Type B pancreatic cell (in vitro differentiated cells): ENCODE results near the gene PET100. TPM values are rescaled to one million over a fixed set of nuclear protein-coding genes. Genes with fewer than 3 reads are reported as not detected.
"Not testable (repeated sequence)": the region's sequence is repeated elsewhere in the genome, so short reads cannot be mapped to it uniquely, and the experiment has no call there.

Experiments used
- DNase-seq: peaks from one replicate; pipeline ENCODE4 v3.0.0; 2021; ENCODE audit warnings: mixed read lengths; ENCODE audit not compliant: unreplicated experiment; ENCODE audit errors: extremely low spot score
- H3K27ac Mint-ChIP-seq: 2 replicates; pipeline ENCODE4 v1.8.0; 2021; ENCODE audit warnings: mild to moderate bottlenecking, mixed read lengths
- H3K27me3 Mint-ChIP-seq: 2 replicates; pipeline ENCODE4 v1.8.0; 2021; ENCODE audit warnings: mixed read lengths
- H3K36me3 Mint-ChIP-seq: 2 replicates; pipeline ENCODE4 v1.8.0; 2021; ENCODE audit warnings: mixed read lengths
- H3K4me1 Mint-ChIP-seq: one replicate; pipeline ENCODE4 v1.8.0; 2021; ENCODE audit warnings: mixed read lengths; ENCODE audit not compliant: unreplicated experiment
- H3K4me3 Mint-ChIP-seq: 2 replicates; pipeline ENCODE4 v1.8.0; 2021; ENCODE audit warnings: mild to moderate bottlenecking, mixed read lengths
- H3K9me3 Mint-ChIP-seq: 2 replicates; pipeline ENCODE4 v1.8.0; 2021; ENCODE audit warnings: mixed read lengths
- CTCF ChIP-seq: fragments of 200-600 bp; sonication (generic); conservative IDR thresholded peaks from 2 replicates; pipeline ENCODE4 v1.5.0; 2021; ENCODE audit warnings: antibody characterized with exemption, mild to moderate bottlenecking
- total RNA-seq: library from RNA; stranded (reverse); gene quantifications from 2 replicates; pipeline ENCODE4 v1.2.1, GENCODE V29; 2021; ENCODE audit warnings: low replicate concordance

The PET100 gene
- total RNA-seq, 1 donor from 2014 or later = 160 TPM

- TF ChIP-seq CTCF = no peak
- Mint-ChIP-seq H3K27me3 (peaks cover 4% of the 10 kb centered on the region), H3K4me1 (no peaks in the 10 kb centered on the region)
These were observed 13.4 kb downstream of the PET100 start for GRCh38 chr19:7643031-7643415.

GRCh38 chr19:7643629-7644549, 14.3 kb downstream of the PET100 start:
- H3K27ac Mint-ChIP-seq, DNase-seq, H3K9me3 Mint-ChIP-seq, H3K27me3 Mint-ChIP-seq, H3K4me1 Mint-ChIP-seq, H3K4me3 Mint-ChIP-seq, H3K36me3 Mint-ChIP-seq: not testable (repeated sequence)

More at GRCh38 chr19:7643031-7643415, 13.4 kb downstream of the PET100 start:
- no peak for DNase-seq
- Mint-ChIP-seq H3K27ac (no peak overlapping the region), H3K4me3 (no peak overlapping the region), H3K9me3 (no peaks in the 10 kb centered on the region), H3K36me3 (no peaks in the 10 kb centered on the region)

GRCh38 chr19:7644550-7644877, 14.9 kb downstream of the PET100 start:
- no peak for DNase-seq
- no peak overlapping the region for H3K27ac Mint-ChIP-seq
- H3K4me3 Mint-ChIP-seq = no peak overlapping the region
- no peak for TF ChIP-seq CTCF
- no peaks in the 10 kb centered on the region for H3K4me1 Mint-ChIP-seq
- H3K27me3 Mint-ChIP-seq = no peaks in the 10 kb centered on the region
- H3K36me3 Mint-ChIP-seq = no peaks in the 10 kb centered on the region
- no peaks in the 10 kb centered on the region for H3K9me3 Mint-ChIP-seq

- H3K4me1 Mint-ChIP-seq = no peaks in the 10 kb centered on the region
- no peak overlapping the region for H3K27ac Mint-ChIP-seq
- no peaks in the 10 kb centered on the region for H3K27me3 Mint-ChIP-seq
- no peak for TF ChIP-seq CTCF
- H3K9me3 Mint-ChIP-seq = no peaks in the 10 kb centered on the region
- H3K4me3 Mint-ChIP-seq = no peak overlapping the region
- DNase-seq = no peak
- no peaks in the 10 kb centered on the region for H3K36me3 Mint-ChIP-seq
These were observed 15.6 kb downstream of the PET100 start for GRCh38 chr19:7645163-7645562.

- Mint-ChIP-seq H3K4me1 (no peaks in the 10 kb centered on the region), H3K9me3 (no peaks in the 10 kb centered on the region), H3K36me3 (no peaks in the 10 kb centered on the region), H3K27me3 (peaks cover 2% of the 10 kb centered on the region), H3K4me3 (no peak overlapping the region), H3K27ac (peak overlapping the region; percentile 70)
- no peak for DNase-seq
- no peak for TF ChIP-seq CTCF
These were observed 16.2 kb downstream of the PET100 start for GRCh38 chr19:7645656-7646425.

GRCh38 chr19:7646426-7646700, 16.8 kb downstream of the PET100 start:
- Mint-ChIP-seq H3K4me3 (no peak overlapping the region), H3K9me3 (no peaks in the 10 kb centered on the region), H3K27me3 (peaks cover 3% of the 10 kb centered on the region), H3K27ac (no peak overlapping the region), H3K4me1 (no peaks in the 10 kb centered on the region), H3K36me3 (no peaks in the 10 kb centered on the region)
- no peak for DNase-seq
- TF ChIP-seq CTCF = no peak
